ENCODE measurements around the gene ZCCHC7. TPM values are rescaled to one million over a fixed set of nuclear protein-coding genes. Genes with fewer than 3 reads are reported as not detected.

ZCCHC7 gene
- total RNA-seq, 1 donor from 2014 or later = 30.8 TPM

DNA sequence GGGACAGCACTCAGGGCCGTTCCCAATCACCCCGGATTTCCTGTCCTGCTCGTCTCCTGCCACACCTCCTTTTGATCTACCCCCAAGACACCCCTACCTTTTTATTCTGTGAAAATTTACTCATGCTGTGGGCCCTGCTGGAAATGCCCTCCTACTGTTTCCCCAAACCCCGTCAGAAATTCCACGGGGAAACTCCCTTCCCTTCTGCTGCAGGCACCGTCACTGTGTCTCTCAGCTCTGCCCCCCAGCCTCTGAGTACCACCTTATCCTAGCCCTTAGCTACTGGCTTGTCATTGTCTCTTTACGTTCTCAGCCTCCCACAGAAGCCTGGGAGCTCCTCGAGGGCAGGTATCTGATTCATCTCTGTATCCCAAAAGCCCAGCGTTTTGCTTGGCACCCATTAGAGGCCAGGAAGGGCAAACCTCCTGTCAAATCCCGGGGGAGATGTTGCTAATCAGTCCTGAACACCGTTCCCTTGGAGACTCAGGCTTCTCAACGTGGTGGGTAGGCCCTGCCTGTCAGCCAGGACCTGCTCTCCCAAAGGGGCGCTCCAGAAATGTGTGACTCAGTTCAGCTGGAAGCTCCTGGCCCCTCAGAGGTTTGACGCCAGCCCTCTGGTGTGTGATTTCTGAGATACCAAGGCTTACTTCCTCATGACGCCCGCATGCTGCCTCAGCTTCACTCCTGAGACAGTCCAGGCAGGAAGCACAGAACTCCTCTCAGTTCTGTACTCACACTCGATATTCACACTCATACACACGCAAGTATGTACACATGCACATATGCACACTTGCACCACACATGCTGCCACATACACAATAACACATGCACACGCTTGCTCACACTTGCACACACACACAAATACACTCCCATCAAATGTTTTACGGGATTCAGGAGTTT, 251.4 kb downstream of the ZCCHC7 start:
- Histone ChIP-seq H3K9me3 (ENCODE audit: control insufficient read depth in 3 of 3, low read length in 3 of 3) (no peaks in the 10 kb centered on the region), H3K36me3 (ENCODE audit: control insufficient read depth in 3 of 3, insufficient read depth in 3 of 3, low read length in 3 of 3) (no peaks in the 10 kb centered on the region), H3K4me3 (ENCODE audit: low read length in 3 of 3) (no peak overlapping the region), H3K27me3 (ENCODE audit: control insufficient read depth in 3 of 3, insufficient read depth in 3 of 3, low read length in 3 of 3) (no peaks in the 10 kb centered on the region), H3K9ac (ENCODE audit: low read depth in 1 of 3, low read length in 3 of 3) (no peak overlapping the region), H3K27ac (ENCODE audit: low read depth, low read length) (no peak overlapping the region), H3K4me1 (ENCODE audit: control insufficient read depth in 3 of 3, insufficient read depth in 3 of 3, low read length in 3 of 3) (no peaks in the 10 kb centered on the region)

DNA sequence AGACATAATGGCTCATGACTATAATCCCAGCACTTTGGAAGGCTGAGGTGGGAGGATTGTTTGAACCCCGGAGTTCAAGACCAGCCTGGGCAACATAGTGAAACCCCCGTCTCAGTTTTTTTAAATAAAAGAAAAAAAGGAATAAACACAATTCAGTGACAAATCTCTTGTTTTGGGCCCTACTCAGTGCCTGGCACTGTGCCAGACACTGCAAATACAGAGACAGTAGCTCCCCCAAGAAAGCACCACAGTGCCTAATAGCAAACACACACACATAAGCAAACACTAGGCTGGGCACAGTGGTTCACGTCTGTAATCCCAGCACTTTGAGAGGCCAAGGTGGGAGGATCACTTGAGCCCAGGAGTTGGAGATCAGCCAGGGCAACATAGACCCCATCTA, 252.5 kb downstream of the ZCCHC7 start:
- no peaks in the 10 kb centered on the region for H3K4me1 ChIP-seq (ENCODE audit: control insufficient read depth in 3 of 3, insufficient read depth in 3 of 3, low read length in 3 of 3)
- H3K36me3 ChIP-seq (ENCODE audit: control insufficient read depth in 3 of 3, insufficient read depth in 3 of 3, low read length in 3 of 3) = no peaks in the 10 kb centered on the region
- H3K9me3 ChIP-seq (ENCODE audit: control insufficient read depth in 3 of 3, low read length in 3 of 3) = no peaks in the 10 kb centered on the region

DNA sequence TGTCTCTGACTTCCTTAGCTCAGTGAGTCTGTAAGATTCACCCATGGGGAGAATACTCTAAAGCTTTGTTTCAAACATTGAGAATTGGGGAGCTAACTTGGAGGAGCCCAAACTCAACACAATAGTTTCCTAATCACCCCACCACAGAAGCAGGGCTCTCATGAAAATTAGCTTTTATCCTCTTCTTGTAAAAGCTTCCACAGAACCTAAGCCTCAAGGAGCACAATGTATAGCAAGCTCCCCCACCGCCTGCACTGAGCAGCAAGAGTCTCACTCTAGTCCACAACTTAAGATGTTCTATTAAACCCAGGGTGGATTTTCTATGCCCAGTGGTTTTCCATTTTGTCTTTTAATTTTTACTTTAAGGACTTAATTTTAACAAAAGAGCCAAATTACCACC, 253.2 kb downstream of the ZCCHC7 start:
- Histone ChIP-seq H3K9me3 (ENCODE audit: control insufficient read depth in 3 of 3, low read length in 3 of 3) (no peaks in the 10 kb centered on the region), H3K27me3 (ENCODE audit: control insufficient read depth in 3 of 3, insufficient read depth in 3 of 3, low read length in 3 of 3) (no peaks in the 10 kb centered on the region), H3K36me3 (ENCODE audit: control insufficient read depth in 3 of 3, insufficient read depth in 3 of 3, low read length in 3 of 3) (no peaks in the 10 kb centered on the region), H3K4me1 (ENCODE audit: control insufficient read depth in 3 of 3, insufficient read depth in 3 of 3, low read length in 3 of 3) (no peaks in the 10 kb centered on the region), H3K27ac (ENCODE audit: low read depth, low read length) (no peak overlapping the region), H3K4me3 (ENCODE audit: low read length in 3 of 3) (no peak overlapping the region), H3K9ac (ENCODE audit: low read depth in 1 of 3, low read length in 3 of 3) (no peak overlapping the region)

More for the DNA sequence above, 252.5 kb downstream of the ZCCHC7 start:
- H3K9ac ChIP-seq (ENCODE audit: low read depth in 1 of 3, low read length in 3 of 3) = no peak overlapping the region
- no peaks in the 10 kb centered on the region for H3K27me3 ChIP-seq (ENCODE audit: control insufficient read depth in 3 of 3, insufficient read depth in 3 of 3, low read length in 3 of 3)
- no peak overlapping the region for H3K4me3 ChIP-seq (ENCODE audit: low read length in 3 of 3)
- no peak overlapping the region for H3K27ac ChIP-seq (ENCODE audit: low read depth, low read length)

DNA sequence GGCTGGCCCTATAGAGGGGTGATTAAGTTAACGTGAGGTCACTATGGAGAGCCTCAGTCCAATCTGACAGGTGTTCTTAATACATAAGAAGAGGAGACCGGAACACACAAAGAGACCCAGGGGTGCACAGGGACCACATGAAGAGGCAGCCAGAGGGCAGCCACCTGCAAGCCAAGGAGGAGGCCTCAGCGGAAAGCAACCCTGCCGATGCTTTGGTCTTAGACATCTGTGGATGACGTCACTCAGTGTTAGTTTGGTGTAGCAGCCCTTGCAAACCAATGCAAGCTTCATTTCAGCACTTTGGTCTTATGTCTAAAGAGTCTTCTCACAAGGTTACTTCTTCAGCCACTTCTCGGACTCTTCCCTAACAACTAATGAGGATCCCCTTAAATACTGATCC, 254.5 kb downstream of the ZCCHC7 start:
- Histone ChIP-seq H3K4me1 (ENCODE audit: control insufficient read depth in 3 of 3, insufficient read depth in 3 of 3, low read length in 3 of 3) (no peaks in the 10 kb centered on the region), H3K27ac (ENCODE audit: low read depth, low read length) (no peak overlapping the region), H3K4me3 (ENCODE audit: low read length in 3 of 3) (no peak overlapping the region), H3K36me3 (ENCODE audit: control insufficient read depth in 3 of 3, insufficient read depth in 3 of 3, low read length in 3 of 3) (no peaks in the 10 kb centered on the region), H3K27me3 (ENCODE audit: control insufficient read depth in 3 of 3, insufficient read depth in 3 of 3, low read length in 3 of 3) (no peaks in the 10 kb centered on the region), H3K9me3 (ENCODE audit: control insufficient read depth in 3 of 3, low read length in 3 of 3) (no peaks in the 10 kb centered on the region), H3K9ac (ENCODE audit: low read depth in 1 of 3, low read length in 3 of 3) (no peak overlapping the region)

DNA sequence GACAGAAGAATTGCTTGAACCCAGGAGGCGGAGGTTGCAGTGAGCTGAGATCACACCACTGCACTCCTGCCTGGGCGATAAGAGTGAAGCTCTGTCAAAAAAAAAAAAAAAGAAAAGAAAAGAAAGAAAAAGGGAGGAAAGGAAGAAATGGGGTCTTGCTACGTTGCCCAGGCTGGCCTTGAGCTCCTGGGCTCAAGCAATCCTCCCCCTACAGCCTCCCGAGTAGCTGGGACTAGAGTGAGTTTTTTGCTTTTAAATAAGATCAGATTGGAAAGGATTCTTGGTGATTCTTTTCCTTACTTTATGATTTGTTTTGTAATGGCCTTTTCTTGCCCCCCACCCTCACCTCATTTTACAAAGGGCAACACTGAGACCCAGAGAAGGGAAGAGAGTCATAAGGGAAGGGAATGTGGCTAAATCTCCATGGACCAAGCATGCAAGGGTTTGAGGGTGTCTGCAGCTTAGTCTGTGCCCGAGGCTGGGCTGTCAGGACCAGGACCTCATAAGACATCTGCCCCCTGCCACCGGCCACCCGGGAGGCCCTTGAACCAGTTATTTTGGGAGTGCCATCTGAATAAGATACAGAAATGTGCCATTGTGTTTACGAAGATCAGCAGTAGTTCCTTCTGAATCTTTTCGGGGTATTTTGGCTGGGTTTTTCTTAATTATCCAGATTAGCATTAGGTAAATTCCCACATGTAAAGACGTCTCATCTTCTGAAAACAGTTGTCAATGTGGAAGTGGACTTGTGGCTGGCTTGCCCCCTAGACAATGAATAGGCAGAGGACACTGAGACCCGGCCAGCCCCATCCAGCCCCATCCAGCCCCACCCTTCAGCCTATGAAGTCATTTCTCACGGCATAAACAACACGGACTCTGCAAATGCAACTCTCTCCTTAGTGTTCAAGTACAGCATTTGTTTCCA, 257.6 kb downstream of the ZCCHC7 start:
- H3K27ac ChIP-seq (ENCODE audit: low read depth, low read length) = no peak overlapping the region
- no peaks in the 10 kb centered on the region for H3K27me3 ChIP-seq (ENCODE audit: control insufficient read depth in 3 of 3, insufficient read depth in 3 of 3, low read length in 3 of 3)
- H3K9me3 ChIP-seq (ENCODE audit: control insufficient read depth in 3 of 3, low read length in 3 of 3) = peaks cover 0 to 4% (median 0%) of the 10 kb centered on the region in 3 donors
- H3K9ac ChIP-seq (ENCODE audit: low read depth in 1 of 3, low read length in 3 of 3) = no peak overlapping the region
- H3K36me3 ChIP-seq (ENCODE audit: control insufficient read depth in 3 of 3, insufficient read depth in 3 of 3, low read length in 3 of 3) = no peaks in the 10 kb centered on the region
- H3K4me1 ChIP-seq (ENCODE audit: control insufficient read depth in 3 of 3, insufficient read depth in 3 of 3, low read length in 3 of 3) = no peaks in the 10 kb centered on the region
- H3K4me3 ChIP-seq (ENCODE audit: low read length in 3 of 3) = no peak overlapping the region

DNA sequence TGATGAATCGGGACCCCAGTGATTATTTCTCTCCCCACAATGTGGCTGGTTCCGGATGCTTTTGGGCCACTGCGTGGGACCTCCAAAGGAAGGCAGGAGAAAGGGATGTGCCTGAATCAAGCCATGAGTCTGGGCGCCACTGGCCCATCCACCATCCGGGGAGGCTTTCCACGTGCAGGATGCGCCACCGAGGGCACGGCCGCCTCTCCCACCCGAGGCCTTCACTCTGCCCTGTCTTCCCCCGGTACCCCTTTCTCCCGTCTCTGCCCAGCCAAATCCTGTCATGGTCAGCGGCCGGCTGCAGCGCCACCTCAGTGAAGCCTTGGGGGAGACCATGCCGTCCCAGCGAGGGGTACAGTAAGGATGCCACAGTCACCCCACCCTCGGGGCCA, 258.2 kb downstream of the ZCCHC7 start:
- peaks cover 0 to 4% (median 0%) of the 10 kb centered on the region in 3 donors for H3K9me3 ChIP-seq (ENCODE audit: control insufficient read depth in 3 of 3, low read length in 3 of 3)
- H3K9ac ChIP-seq (ENCODE audit: low read depth in 1 of 3, low read length in 3 of 3) = no peak overlapping the region
- H3K4me3 ChIP-seq (ENCODE audit: low read length in 3 of 3) = no peak overlapping the region
- no peaks in the 10 kb centered on the region for H3K36me3 ChIP-seq (ENCODE audit: control insufficient read depth in 3 of 3, insufficient read depth in 3 of 3, low read length in 3 of 3)
- H3K4me1 ChIP-seq (ENCODE audit: control insufficient read depth in 3 of 3, insufficient read depth in 3 of 3, low read length in 3 of 3) = no peaks in the 10 kb centered on the region
- H3K27ac ChIP-seq (ENCODE audit: low read depth, low read length) = no peak overlapping the region
- H3K27me3 ChIP-seq (ENCODE audit: control insufficient read depth in 3 of 3, insufficient read depth in 3 of 3, low read length in 3 of 3) = no peaks in the 10 kb centered on the region

DNA sequence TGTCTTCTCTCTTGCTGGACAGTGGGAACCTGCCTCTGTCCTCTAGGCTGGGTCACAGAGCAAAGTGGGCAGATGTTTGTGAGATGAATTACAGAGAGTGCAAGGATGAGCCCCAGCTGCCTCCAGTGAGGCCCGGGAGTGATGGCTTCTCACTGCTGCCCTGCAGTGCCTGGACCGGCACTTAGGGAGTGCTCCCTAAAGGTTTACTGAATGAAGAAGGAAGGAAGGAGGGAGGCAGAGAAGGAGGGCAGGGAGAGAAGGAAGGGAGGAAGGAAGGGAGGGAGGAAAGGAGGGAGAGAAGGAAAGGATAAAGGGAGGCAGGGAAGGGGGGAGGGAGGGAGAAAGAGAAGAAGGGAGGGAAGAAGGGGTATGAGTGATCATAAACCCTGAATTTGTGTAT, 259.5 kb downstream of the ZCCHC7 start:
- Histone ChIP-seq H3K4me3 (ENCODE audit: low read length in 3 of 3) (no peak overlapping the region), H3K27me3 (ENCODE audit: control insufficient read depth in 3 of 3, insufficient read depth in 3 of 3, low read length in 3 of 3) (no peaks in the 10 kb centered on the region), H3K9ac (ENCODE audit: low read depth in 1 of 3, low read length in 3 of 3) (no peak overlapping the region), H3K9me3 (ENCODE audit: control insufficient read depth in 3 of 3, low read length in 3 of 3) (peaks cover 0 to 4% (median 0%) of the 10 kb centered on the region in 3 donors), H3K4me1 (ENCODE audit: control insufficient read depth in 3 of 3, insufficient read depth in 3 of 3, low read length in 3 of 3) (no peaks in the 10 kb centered on the region), H3K36me3 (ENCODE audit: control insufficient read depth in 3 of 3, insufficient read depth in 3 of 3, low read length in 3 of 3) (no peaks in the 10 kb centered on the region), H3K27ac (ENCODE audit: low read depth, low read length) (no peak overlapping the region)

DNA sequence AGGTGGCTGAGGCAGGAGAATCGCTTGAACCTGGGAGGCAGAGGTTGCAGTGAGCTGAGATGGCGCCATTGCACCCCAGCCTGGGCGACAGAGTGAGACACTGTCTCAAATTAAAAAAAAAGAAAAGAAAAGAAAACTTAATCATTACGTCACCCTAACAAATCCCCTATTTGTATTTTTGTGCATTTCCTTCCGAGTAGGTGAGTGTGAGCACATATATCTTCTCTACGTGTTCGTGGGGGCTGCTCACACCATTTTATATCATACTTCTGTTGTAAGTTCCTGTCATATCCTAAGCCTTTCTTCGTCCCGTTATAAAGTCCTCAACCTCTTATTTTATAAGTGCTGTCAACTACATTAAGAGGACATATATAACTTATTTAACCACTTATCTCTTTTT, 260.2 kb downstream of the ZCCHC7 start:
- Histone ChIP-seq H3K4me1 (ENCODE audit: control insufficient read depth in 3 of 3, insufficient read depth in 3 of 3, low read length in 3 of 3) (no peaks in the 10 kb centered on the region), H3K9me3 (ENCODE audit: control insufficient read depth in 3 of 3, low read length in 3 of 3) (peaks cover 0 to 4% (median 0%) of the 10 kb centered on the region in 3 donors), H3K4me3 (ENCODE audit: low read length in 3 of 3) (no peak overlapping the region), H3K27ac (ENCODE audit: low read depth, low read length) (no peak overlapping the region), H3K9ac (ENCODE audit: low read depth in 1 of 3, low read length in 3 of 3) (no peak overlapping the region), H3K27me3 (ENCODE audit: control insufficient read depth in 3 of 3, insufficient read depth in 3 of 3, low read length in 3 of 3) (no peaks in the 10 kb centered on the region), H3K36me3 (ENCODE audit: control insufficient read depth in 3 of 3, insufficient read depth in 3 of 3, low read length in 3 of 3) (no peaks in the 10 kb centered on the region)

DNA sequence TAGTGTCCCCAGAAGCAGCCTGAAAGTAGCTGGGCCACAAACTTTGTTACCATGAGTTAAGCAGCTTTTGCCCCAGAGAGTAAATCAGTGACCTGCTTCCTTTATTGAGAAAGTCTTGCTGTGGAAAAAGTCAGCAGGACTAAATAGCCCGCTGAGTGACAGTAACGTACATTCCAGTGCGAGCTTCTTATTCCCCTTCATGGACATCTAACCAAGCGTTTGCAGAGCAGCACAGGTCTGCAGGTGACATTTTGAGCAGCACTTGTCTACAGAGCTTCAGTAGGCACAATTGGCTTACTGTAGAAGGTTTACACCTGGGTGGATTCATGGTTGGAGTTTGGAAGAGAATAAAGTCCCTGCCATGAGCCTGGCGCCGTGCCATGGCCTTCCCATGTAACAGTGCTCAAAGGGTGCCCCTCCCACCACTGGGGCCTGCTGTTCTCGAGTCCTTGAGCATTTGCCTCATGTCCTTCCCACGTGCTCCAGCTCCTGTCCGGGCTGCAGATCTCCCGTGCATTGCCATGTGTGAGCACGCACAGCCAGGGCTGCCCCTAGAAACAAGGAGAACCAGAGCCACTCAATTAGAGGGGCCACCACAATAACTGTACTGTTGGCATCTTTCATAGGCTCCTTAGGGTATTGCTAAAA, 260.8 kb downstream of the ZCCHC7 start:
- no peak overlapping the region for H3K4me3 ChIP-seq (ENCODE audit: low read length in 3 of 3)
- no peaks in the 10 kb centered on the region for H3K4me1 ChIP-seq (ENCODE audit: control insufficient read depth in 3 of 3, insufficient read depth in 3 of 3, low read length in 3 of 3)

More for the DNA sequence above, 260.8 kb downstream of the ZCCHC7 start:
- no peaks in the 10 kb centered on the region for H3K27me3 ChIP-seq (ENCODE audit: control insufficient read depth in 3 of 3, insufficient read depth in 3 of 3, low read length in 3 of 3)
- H3K9ac ChIP-seq (ENCODE audit: low read depth in 1 of 3, low read length in 3 of 3) = no peak overlapping the region
- no peak overlapping the region for H3K27ac ChIP-seq (ENCODE audit: low read depth, low read length)
- H3K9me3 ChIP-seq (ENCODE audit: control insufficient read depth in 3 of 3, low read length in 3 of 3) = peaks cover 0 to 4% (median 0%) of the 10 kb centered on the region in 3 donors
- H3K36me3 ChIP-seq (ENCODE audit: control insufficient read depth in 3 of 3, insufficient read depth in 3 of 3, low read length in 3 of 3) = no peaks in the 10 kb centered on the region
